GM12864 (cell line): ENCODE data around the gene INTS12.
A peak's percentile ranks its signal among the peaks of the same experiment; 100 is the strongest.

Source experiments
- DNase-seq: peaks from one replicate; pipeline ENCODE4 v3.0.0-alpha.2; 2011; ENCODE audit warnings: low read depth
- H3K4me3 ChIP-seq: 2 replicates; pipeline ENCODE4 v1.5.1; 2011; ENCODE audit warnings: mild to moderate bottlenecking, low read depth, low read length, control low read depth
- TF ChIP-seq, protein P1 (sequence below): IDR thresholded peaks from 2 replicates; pipeline ENCODE4 v1.5.1; 2011; ENCODE audit warnings: low read depth, mild to moderate bottlenecking, moderate library complexity, low read length, control low read depth, inconsistent platforms; ENCODE audit errors: missing control alignments

INTS12 gene

DNA sequence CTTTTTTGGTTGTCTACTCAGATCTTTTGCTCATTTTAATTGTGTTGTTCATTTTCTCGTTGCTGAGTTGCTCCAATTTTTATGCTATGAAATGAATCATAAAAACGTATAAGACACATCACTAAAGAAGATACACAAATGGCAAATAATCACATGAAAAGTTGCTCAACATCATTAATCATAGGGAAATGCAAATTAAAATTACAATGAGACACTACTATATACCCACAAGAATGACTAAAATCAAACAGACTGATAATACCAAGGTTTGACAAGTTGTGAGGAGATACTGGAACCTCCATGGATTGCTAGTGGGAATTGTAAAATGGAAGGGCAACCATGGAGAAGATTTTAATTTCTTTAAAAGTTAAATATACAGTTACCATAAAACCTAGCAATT, 17.1 kb upstream of the INTS12 start:
- TF ChIP-seq, protein P1, sequence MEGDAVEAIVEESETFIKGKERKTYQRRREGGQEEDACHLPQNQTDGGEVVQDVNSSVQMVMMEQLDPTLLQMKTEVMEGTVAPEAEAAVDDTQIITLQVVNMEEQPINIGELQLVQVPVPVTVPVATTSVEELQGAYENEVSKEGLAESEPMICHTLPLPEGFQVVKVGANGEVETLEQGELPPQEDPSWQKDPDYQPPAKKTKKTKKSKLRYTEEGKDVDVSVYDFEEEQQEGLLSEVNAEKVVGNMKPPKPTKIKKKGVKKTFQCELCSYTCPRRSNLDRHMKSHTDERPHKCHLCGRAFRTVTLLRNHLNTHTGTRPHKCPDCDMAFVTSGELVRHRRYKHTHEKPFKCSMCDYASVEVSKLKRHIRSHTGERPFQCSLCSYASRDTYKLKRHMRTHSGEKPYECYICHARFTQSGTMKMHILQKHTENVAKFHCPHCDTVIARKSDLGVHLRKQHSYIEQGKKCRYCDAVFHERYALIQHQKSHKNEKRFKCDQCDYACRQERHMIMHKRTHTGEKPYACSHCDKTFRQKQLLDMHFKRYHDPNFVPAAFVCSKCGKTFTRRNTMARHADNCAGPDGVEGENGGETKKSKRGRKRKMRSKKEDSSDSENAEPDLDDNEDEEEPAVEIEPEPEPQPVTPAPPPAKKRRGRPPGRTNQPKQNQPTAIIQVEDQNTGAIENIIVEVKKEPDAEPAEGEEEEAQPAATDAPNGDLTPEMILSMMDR: no peak
- no peak for DNase-seq
- H3K4me3 ChIP-seq: no peak overlapping the region

- TF ChIP-seq, protein P1: no peak
- no peak overlapping the region for H3K4me3 ChIP-seq
- no peak for DNase-seq
Measured at GRCh38 chr4:105719204-105719603, 10.7 kb upstream of the INTS12 start.

GRCh38 chr4:105715692-105716278, 7.3 kb upstream of the INTS12 start:
- TF ChIP-seq, protein P1: peak; percentile 27

DNA sequence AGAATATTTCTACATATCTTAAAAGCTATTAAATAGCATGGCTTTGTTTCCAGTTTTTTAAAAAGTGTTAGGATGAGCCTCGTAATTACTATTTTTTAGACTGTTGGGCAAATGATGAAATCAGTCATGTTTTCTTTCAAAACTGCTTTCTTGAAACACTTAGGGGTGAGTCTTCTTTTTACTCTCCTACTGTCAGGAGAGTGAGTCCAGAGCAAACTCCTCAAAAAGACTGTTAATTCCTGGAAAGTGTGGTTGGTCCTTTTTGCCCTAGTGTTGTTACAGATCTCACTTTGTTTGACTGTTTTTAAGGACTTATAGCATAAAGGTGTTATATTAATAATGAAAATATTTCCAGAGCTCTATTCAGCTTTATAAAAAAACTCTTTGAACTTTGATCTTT, 6.4 kb upstream of the INTS12 start:
- DNase-seq: no peak
- no peak overlapping the region; the same call in 1 of the 2 replicates for H3K4me3 ChIP-seq
- TF ChIP-seq, protein P1: no peak

More at GRCh38 chr4:105715692-105716278, 7.3 kb upstream of the INTS12 start:
- H3K4me3 ChIP-seq: no peak overlapping the region
- DNase-seq: no peak

DNA sequence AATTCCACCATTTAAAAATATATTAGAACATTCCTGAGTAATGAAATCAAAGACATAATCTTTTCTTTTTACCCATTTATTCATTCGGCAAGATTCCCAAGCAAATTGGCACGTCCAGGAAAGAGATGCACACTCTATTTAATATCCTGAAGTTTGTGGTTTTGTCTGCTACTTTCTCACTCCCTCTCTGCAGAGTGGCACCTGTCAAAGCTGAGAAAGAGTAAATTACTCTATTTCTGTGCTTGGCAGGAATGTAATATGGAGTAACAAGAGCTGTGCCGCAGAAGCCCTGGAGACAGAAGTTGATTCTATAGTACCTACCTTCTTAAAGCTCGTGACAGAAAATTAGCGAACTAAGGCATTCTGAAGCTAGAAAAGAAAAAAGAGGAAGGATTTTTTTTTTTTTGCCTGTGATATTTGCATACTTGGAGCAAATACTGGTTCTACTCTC, 5.6 kb upstream of the INTS12 start:
- DNase-seq: peak; percentile 27

GRCh38 chr4:105712766-105713165, 4.3 kb upstream of the INTS12 start:
- DNase-seq: no peak
- H3K4me3 ChIP-seq: no peak overlapping the region
- TF ChIP-seq, protein P1: no peak

More for the DNA sequence above, 5.6 kb upstream of the INTS12 start:
- TF ChIP-seq, protein P1: no peak
- H3K4me3 ChIP-seq: peak overlapping the region; percentile 24

DNA sequence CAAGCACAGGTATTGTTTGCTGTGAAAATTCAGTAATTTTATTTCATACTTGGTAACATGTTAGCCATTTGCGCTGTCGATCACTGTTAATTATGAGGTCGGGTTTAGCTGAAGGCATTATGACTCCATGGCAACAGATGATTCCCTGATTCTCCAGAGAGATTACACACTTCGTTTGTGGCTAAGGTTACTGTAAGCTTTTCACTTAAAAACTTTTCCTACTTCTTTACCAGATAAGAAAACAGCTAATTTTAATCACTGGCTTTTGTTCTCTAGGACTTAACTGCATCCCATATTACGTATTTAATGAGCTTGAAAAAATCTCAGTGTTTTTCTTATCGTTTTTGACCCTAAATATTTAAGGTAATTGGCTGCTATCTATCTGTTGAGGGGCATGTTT, 2.2 kb upstream of the INTS12 start:
- TF ChIP-seq, protein P1: no peak
- DNase-seq: no peak
- H3K4me3 ChIP-seq: no peak overlapping the region
